ENCODE data around the gene OSGIN1.
"Not testable (repeated sequence)": the region's sequence is repeated elsewhere in the genome, so short reads cannot be mapped to it uniquely, and the experiment has no call there.

OSGIN1 gene

GRCh38 chr16:83933885-83934683 is 19.0 kb upstream of the OSGIN1 start:
- ATAC-seq, result no peak
- Mint-ChIP-seq H3K4me3 (no peak overlapping the region), H3K9me3 (no peaks in the 10 kb centered on the region), H3K36me3 (ENCODE audit: low read depth) (no peaks in the 10 kb centered on the region), H3K27me3 (no peaks in the 10 kb centered on the region), H3K4me1 (no peaks in the 10 kb centered on the region), H3K27ac (no peak overlapping the region)
- DNase-seq, result no peak

- Mint-ChIP-seq H3K4me1 (no peaks in the 10 kb centered on the region), H3K27ac (no peak overlapping the region), H3K27me3 (no peaks in the 10 kb centered on the region)
Measured at GRCh38 chr16:83934684-83934977, 18.4 kb upstream of the OSGIN1 start.

GRCh38 chr16:83935005-83935857 is 17.8 kb upstream of the OSGIN1 start:
- Mint-ChIP-seq H3K4me1 (no peaks in the 10 kb centered on the region), H3K4me3 (no peak overlapping the region), H3K27me3 (no peaks in the 10 kb centered on the region), H3K9me3 (no peaks in the 10 kb centered on the region), H3K36me3 (ENCODE audit: low read depth) (no peaks in the 10 kb centered on the region), H3K27ac (no peak overlapping the region)
- ATAC-seq (no peak), DNase-seq (no peak)

More at GRCh38 chr16:83934684-83934977, 18.4 kb upstream of the OSGIN1 start:
- H3K9me3 Mint-ChIP-seq, result no peaks in the 10 kb centered on the region
- ATAC-seq, result no peak
- DNase-seq, result no peak
- H3K36me3 Mint-ChIP-seq (ENCODE audit: low read depth), result no peaks in the 10 kb centered on the region
- no peak overlapping the region for H3K4me3 Mint-ChIP-seq

GRCh38 chr16:83935858-83936255 is 17.2 kb upstream of the OSGIN1 start:
- DNase-seq (no peak), ATAC-seq (no peak)
- Mint-ChIP-seq H3K27me3 (no peaks in the 10 kb centered on the region), H3K9me3 (no peaks in the 10 kb centered on the region), H3K4me1 (no peaks in the 10 kb centered on the region), H3K27ac (no peak overlapping the region), H3K36me3 (ENCODE audit: low read depth) (no peaks in the 10 kb centered on the region), H3K4me3 (no peak overlapping the region)

- H3K27me3 Mint-ChIP-seq, result no peaks in the 10 kb centered on the region
- DNase-seq, result no peak
- H3K4me3 Mint-ChIP-seq, result no peak overlapping the region
- no peaks in the 10 kb centered on the region for H3K36me3 Mint-ChIP-seq (ENCODE audit: low read depth)
- no peaks in the 10 kb centered on the region for H3K9me3 Mint-ChIP-seq
- no peaks in the 10 kb centered on the region for H3K4me1 Mint-ChIP-seq
- no peak overlapping the region for H3K27ac Mint-ChIP-seq
- ATAC-seq, result no peak
Measured at GRCh38 chr16:83936581-83937165, 16.4 kb upstream of the OSGIN1 start.

GRCh38 chr16:83937267-83937666 is 15.8 kb upstream of the OSGIN1 start:
- H3K9me3 Mint-ChIP-seq, result no peaks in the 10 kb centered on the region
- no peaks in the 10 kb centered on the region for H3K27me3 Mint-ChIP-seq
- H3K36me3 Mint-ChIP-seq (ENCODE audit: low read depth), result no peaks in the 10 kb centered on the region
- ATAC-seq (no peak), DNase-seq (no peak)
- no peak overlapping the region for H3K27ac Mint-ChIP-seq
- H3K4me1 Mint-ChIP-seq, result no peaks in the 10 kb centered on the region
- H3K4me3 Mint-ChIP-seq, result no peak overlapping the region

GRCh38 chr16:83937922-83938885 is 14.8 kb upstream of the OSGIN1 start:
- H3K27ac Mint-ChIP-seq, result no peak overlapping the region
- ATAC-seq (no peak), DNase-seq (no peak)
- no peak overlapping the region for H3K4me3 Mint-ChIP-seq
- no peaks in the 10 kb centered on the region for H3K4me1 Mint-ChIP-seq
- no peaks in the 10 kb centered on the region for H3K36me3 Mint-ChIP-seq (ENCODE audit: low read depth)
- H3K27me3 Mint-ChIP-seq, result no peaks in the 10 kb centered on the region
- no peaks in the 10 kb centered on the region for H3K9me3 Mint-ChIP-seq

- Mint-ChIP-seq H3K4me1 (no peaks in the 10 kb centered on the region), H3K36me3 (ENCODE audit: low read depth) (no peaks in the 10 kb centered on the region), H3K27me3 (no peaks in the 10 kb centered on the region), H3K27ac (no peak overlapping the region), H3K9me3 (no peaks in the 10 kb centered on the region), H3K4me3 (no peak overlapping the region)
- ATAC-seq (no peak), DNase-seq (no peak)
Measured at GRCh38 chr16:83939266-83939855, 13.7 kb upstream of the OSGIN1 start.

- ATAC-seq (no peak), DNase-seq (no peak)
- H3K27me3 Mint-ChIP-seq, result no peaks in the 10 kb centered on the region
- H3K4me1 Mint-ChIP-seq, result no peaks in the 10 kb centered on the region
- no peak overlapping the region for H3K4me3 Mint-ChIP-seq
- no peaks in the 10 kb centered on the region for H3K9me3 Mint-ChIP-seq
- no peak overlapping the region for H3K27ac Mint-ChIP-seq
- no peaks in the 10 kb centered on the region for H3K36me3 Mint-ChIP-seq (ENCODE audit: low read depth)
Measured at GRCh38 chr16:83940119-83940518, 12.9 kb upstream of the OSGIN1 start.

GRCh38 chr16:83940630-83941378 is 12.2 kb upstream of the OSGIN1 start:
- H3K4me1 Mint-ChIP-seq, result no peaks in the 10 kb centered on the region
- H3K36me3 Mint-ChIP-seq (ENCODE audit: low read depth), result no peaks in the 10 kb centered on the region
- H3K27ac Mint-ChIP-seq, result no peak overlapping the region
- no peak overlapping the region for H3K4me3 Mint-ChIP-seq
- no peak for DNase-seq
- H3K9me3 Mint-ChIP-seq, result no peaks in the 10 kb centered on the region
- H3K27me3 Mint-ChIP-seq, result no peaks in the 10 kb centered on the region
- ATAC-seq, result no peak

GRCh38 chr16:83941546-83941945 is 11.5 kb upstream of the OSGIN1 start:
- not testable (repeated sequence) for H3K36me3 Mint-ChIP-seq (ENCODE audit: low read depth); H3K9me3 Mint-ChIP-seq; H3K4me1 Mint-ChIP-seq; H3K27me3 Mint-ChIP-seq; DNase-seq; H3K4me3 Mint-ChIP-seq; H3K27ac Mint-ChIP-seq; ATAC-seq

GRCh38 chr16:83942074-83942473 is 11.0 kb upstream of the OSGIN1 start:
- ATAC-seq, result no peak
- H3K36me3 Mint-ChIP-seq (ENCODE audit: low read depth), result no peaks in the 10 kb centered on the region
- no peaks in the 10 kb centered on the region for H3K27me3 Mint-ChIP-seq
- no peaks in the 10 kb centered on the region for H3K4me1 Mint-ChIP-seq
- DNase-seq, result no peak
- no peaks in the 10 kb centered on the region for H3K9me3 Mint-ChIP-seq
- H3K4me3 Mint-ChIP-seq, result no peak overlapping the region
- H3K27ac Mint-ChIP-seq, result no peak overlapping the region

- no peaks in the 10 kb centered on the region for H3K36me3 Mint-ChIP-seq (ENCODE audit: low read depth)
- H3K4me3 Mint-ChIP-seq, result no peak overlapping the region
- H3K27me3 Mint-ChIP-seq, result no peaks in the 10 kb centered on the region
- no peaks in the 10 kb centered on the region for H3K4me1 Mint-ChIP-seq
- no peaks in the 10 kb centered on the region for H3K9me3 Mint-ChIP-seq
- ATAC-seq (no peak), DNase-seq (no peak)
- no peak overlapping the region for H3K27ac Mint-ChIP-seq
Measured at GRCh38 chr16:83942815-83943515, 10.1 kb upstream of the OSGIN1 start.

Measured in activated naive CD8-positive, alpha-beta T cell treated with anti-CD3 and anti-CD28 coated beads, Interleukin-2, amount 50 U/mL, for 24 hours (primary cell).